NCI-H510A treated with DMSO at 0.1 percent for 48 hours (cell line): ENCODE data around the gene PTPRA.
A peak's percentile ranks its signal among the peaks of the same experiment; 100 is the strongest.
"Not testable (repeated sequence)": the region's sequence is repeated elsewhere in the genome, so short reads cannot be mapped to it uniquely, and the experiment has no call there.

Experiments used
- DNase-seq: peaks from one replicate; lab custom pipeline; 2025; lab: John Stamatoyannopoulos, UW

PTPRA gene

DNA sequence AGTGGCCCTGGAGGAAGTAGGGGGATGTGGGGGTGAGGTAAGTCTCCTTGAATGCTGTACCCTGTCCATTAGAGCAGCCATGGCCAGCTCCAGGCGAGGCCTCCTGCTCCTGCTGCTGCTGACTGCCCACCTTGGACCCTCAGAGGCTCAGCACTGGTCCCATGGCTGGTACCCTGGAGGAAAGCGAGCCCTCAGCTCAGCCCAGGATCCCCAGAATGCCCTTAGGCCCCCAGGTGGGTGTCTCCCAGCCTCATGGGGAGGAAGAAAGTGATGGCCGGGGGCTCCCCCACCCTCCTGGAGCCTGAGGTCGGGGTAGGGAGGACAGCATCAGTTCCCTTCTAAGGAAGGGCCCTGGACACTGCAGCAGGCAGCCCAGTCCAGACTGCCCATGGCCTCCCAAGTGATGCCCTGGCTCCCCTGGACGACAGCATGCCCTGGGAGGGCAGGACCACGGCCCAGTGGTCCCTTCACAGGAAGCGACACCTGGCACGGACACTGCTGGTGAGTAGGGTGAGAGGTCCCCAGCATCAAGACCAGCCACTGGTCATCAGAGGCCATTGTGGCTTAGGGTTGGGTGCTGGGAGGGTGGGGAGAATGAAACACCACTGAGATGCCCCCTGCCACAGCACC lies 171.2 kb downstream of the PTPRA start:
- DNase-seq: no peak

GRCh38 chr20:3045042-3045815 lies 171.9 kb downstream of the PTPRA start:
- no peak for DNase-seq

DNA sequence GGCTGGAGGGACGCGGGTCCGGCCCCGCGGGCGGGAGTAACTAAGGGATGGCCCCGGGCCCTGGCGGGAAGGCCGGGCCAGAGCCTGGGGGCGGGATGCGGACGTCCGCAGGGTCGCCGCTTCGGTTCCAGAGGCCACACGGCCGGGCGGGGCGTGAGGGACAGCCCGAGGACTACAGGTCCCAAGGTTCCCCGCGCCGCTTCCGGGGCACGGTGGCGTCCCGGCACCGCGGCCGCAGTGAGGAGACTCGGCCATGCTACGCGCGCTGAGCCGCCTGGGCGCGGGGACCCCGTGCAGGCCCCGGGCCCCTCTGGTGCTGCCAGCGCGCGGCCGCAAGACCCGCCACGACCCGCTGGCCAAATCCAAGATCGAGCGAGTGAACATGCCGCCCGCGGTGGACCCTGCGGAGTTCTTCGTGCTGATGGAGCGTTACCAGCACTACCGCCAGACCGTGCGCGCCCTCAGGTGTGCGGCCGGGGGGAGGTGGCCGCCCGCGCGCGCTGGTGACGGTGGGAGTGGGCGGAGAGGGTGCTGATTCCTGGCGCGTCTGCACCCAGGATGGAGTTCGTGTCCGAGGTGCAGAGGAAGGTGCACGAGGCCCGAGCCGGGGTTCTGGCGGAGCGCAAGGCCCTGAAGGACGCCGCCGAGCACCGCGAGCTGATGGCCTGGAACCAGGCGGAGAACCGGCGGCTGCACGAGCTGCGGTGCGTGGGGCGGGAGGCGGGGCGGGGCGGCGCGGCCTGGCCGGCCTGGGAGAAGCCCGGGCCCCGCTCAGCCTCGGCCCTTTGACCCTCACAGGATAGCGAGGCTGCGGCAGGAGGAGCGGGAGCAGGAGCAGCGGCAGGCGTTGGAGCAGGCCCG lies 172.8 kb downstream of the PTPRA start, which contains the start of gene MRPS26:
MRPS26 (plus strand) TSS at position 237 of the 861 bp plus-strand sequence; CDS start at position 254, 17 bp downstream.
- peak; percentile 89 for DNase-seq

GRCh38 chr20:3046677-3047462 lies 173.6 kb downstream of the PTPRA start:
- DNase-seq: peak; percentile 96

- no peak for DNase-seq
These were observed 174.5 kb downstream of the PTPRA start for GRCh38 chr20:3047486-3048419.

DNA sequence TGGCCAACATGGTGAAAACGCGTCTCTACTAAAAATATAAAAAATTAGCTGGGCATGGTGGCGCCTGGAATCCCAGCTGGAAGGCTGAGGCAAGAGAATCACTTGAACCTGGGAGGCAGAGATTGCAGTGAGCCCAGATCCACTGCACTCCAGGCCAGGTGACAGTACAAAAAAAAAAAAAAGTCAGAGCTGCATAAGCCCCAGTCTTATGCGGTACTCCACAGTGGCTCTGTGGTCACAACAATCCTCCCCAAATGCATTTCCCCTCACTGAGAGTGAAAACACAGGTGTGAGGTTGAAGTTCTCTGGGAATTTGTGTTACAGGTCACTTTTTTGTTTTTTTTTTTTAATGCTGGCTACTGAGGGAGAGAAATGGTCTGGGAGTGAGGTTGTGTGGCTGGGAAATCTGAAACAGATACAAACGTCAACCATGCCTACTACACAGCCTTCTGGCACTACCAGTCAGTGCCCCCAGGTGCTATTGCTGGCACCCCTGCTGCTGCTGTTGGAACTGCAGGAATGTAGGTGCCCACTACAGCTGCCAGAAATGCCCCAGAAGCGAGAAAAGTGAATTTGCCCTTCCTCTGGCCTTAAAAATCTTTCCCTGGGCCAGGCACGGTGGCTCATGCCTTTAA lies 178.2 kb downstream of the PTPRA start:
- no peak for DNase-seq

DNA sequence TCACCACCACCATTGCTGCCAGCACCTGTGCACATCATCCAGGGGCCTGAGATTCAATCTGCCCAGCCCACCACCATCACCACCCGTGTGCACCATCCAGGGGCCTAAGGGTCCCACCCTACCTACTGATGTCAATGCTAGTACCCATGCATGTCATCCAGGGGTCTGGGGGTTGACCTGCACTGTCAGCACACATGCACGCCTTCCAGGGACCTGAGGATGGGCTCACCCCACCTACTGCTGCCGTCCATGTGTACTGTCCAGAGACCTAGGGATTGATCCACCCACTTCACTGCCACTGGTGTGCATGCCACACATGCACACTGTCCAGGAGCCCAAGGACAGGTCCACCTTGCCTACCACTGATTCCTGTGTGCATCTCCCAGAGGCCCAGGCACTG lies 186.2 kb downstream of the PTPRA start:
- DNase-seq: no peak

DNA sequence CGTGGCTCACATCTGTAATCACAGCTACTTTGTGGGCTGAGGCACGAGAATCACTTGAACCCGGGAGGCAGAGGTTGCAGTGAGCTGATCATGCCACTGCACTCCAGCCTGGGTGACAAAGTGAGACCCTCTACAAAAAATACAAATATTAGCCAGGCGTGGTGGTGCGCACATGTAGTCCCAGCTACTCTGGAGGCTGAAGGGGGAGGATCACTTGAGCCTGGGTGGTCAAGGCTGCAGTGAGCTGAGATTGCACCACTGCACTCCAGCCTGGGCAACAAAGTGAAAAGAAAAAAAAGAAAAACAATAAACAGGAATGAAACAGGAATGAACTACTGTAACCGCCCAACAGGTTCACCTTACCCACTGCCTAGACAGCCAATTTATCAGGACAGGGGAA lies 190.8 kb downstream of the PTPRA start:
- not testable (repeated sequence) for DNase-seq

DNA sequence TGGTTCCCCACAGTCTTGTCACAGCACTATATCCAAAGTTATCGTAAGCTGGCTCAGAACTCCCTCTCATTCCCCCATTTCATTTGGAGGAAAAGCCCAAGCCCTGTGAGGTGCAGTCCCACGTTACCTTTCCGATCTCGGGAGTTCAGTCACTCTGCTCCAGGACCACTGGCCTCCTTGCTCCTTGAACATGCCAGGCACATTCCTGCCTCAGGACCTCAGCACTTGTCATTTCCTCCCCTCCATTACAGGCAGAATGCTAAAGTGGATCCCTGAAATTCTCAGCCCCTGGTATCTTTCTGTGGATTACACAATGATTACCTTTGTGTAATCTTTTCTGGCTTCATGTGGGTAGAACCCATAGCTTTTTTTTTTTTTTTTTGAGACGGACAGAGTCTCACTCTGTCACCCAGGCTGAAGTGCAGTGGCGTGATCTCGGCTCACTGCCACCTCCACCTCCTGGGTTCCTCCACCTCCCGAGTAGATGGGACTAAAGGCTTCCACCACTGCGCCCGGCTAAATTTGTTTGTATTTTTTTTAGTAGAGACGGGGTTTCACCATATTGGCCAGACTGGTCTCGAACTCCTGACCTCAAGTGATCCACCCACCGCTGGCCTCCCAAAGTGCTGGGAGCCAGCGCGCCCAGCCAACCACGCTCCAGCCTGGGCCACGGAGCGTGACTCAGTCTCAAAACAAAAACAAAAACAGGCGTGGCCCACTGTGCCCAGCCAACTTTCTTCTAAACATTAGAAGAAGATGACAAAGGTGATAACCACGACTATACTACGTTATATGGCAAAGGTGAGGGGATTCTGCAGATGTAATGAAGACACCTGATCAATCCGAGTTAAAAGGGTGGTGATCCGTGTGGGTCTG lies 194.1 kb downstream of the PTPRA start:
- no peak for DNase-seq

GRCh38 chr20:3068075-3068474 lies 194.8 kb downstream of the PTPRA start:
- DNase-seq: no peak

- DNase-seq: peak; percentile 64
These were observed 196.0 kb downstream of the PTPRA start for GRCh38 chr20:3068986-3069900.

DNA sequence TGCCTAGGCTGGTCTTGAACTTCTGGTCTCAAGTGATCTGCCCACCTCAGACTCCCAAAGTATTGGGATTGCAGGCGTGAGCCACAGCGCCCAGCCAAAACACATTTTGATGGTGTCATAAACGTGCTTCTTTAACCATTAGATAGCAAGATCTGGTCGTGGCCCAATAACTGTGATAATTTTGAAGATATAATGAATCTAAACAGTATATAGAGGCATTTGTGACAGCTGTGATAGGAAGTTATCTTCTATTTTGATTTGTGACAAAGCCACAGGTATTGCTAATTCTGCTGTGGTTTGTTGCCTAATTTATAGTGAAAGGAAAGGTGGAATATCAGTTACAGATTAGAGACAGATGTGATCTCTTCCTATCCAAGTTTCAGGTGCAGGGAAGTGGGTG lies 197.4 kb downstream of the PTPRA start:
- no peak for DNase-seq

- DNase-seq: no peak
These were observed 198.0 kb downstream of the PTPRA start for GRCh38 chr20:3071266-3071609.

- no peak for DNase-seq
These were observed 198.6 kb downstream of the PTPRA start, which contains the start of gene OXT for GRCh38 chr20:3071610-3072529. Gene OXT, plus strand, starts transcription at chr20:3071620. Its CDS starts 36 bp downstream, at chr20:3071656.

DNA sequence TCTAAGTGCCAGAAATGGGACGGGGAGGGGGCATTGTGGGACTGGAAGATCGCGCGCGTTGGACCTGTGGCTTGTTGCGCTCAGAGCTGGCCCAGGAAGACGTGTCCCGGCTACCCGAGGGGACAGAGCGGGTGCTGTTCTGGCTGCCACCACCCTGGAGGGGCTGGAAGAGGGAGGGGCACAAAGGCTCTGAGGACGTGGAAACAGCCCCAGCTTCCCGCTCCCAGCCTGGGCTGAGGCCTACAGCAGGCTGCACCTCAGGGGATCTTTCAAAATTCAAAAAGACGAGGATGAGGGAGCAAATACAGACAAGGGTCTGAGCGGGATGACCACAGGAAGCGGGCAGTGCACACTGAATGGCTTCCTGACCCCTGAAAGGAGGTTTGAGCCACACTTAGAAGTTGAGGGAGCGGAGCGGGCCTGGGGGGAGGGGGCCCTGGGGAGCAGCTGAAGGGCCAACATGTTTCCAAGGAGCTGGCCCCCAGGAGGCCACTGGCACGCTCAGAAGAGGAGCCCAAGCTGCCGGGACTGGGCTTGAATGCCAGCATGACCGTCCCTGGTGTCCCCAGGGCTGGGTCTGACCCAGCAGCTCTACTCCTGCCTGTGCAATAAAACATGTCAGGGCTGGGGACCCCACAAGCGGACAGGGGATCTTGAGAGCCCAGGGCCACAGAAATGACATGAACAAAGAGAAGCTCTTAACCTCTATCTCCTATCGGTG lies 199.4 kb downstream of the PTPRA start:
- DNase-seq: no peak

DNA sequence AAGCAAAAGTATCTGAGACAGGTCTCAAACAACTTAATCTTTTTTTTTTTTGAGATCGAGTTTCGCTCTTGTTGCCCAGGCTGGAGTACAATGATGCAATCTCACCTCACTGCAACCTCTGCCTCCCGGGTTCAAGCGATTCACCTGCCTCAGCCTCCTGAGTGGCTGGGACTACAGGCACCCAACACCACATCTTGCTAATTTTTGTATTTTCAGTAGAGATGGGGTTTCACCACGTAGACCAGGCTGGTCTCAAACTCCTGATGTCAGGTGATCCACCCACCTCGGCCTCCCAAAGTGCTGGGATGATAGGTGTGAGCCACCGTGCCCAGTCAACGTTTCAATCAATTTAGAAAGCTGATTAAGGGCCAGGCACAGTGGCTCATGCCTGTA lies 200.0 kb downstream of the PTPRA start:
- not testable (repeated sequence) for DNase-seq
